GM12878 (cell line): ENCODE results near the gene HOXA1. TPM values are rescaled to one million over a fixed set of nuclear protein-coding genes. Genes with fewer than 3 reads are reported as not detected.

Experiments
- ATAC-seq: fragments of 200-7000 bp; cut with Tn5 transposase; 3 replicates; pipeline ENCODE4 v1.9.1; 2020; ENCODE audit warnings: mild to moderate bottlenecking, moderate library complexity
- BruUV-seq: library from RNA; stranded (reverse); fragments of 400-500 nt; replicated peaks from 2 replicates; lab custom pipeline; 2021; lab: Mats Ljungman, UMichigan
- CTCF ChIA-PET: fragments of 300-600 bp; sonication (Branson Sonifier 250); formaldehyde crosslinking; extraction: SDS; loops from one replicate; lab custom pipeline; 2021; ENCODE audit warnings: inconsistent platforms; lab: Yijun Ruan, JAX
- POLR2A ChIA-PET: fragments of 350-600 bp; formaldehyde crosslinking; extraction: SDS; loops from one replicate; lab custom pipeline; 2021; ENCODE audit warnings: inconsistent platforms; lab: Charles Lee
- RAD21 ChIA-PET: fragments of 300-600 bp; sonication (Branson Sonifier 250); formaldehyde crosslinking; loops from one replicate; lab custom pipeline; 2023; ENCODE audit warnings: antibody characterized with exemption; ENCODE audit not compliant: unreplicated experiment; lab: Charles Lee
- SMC1A ChIA-PET: fragments of 300-600 bp; sonication (Branson Sonifier 250); formaldehyde crosslinking; loops from one replicate; lab custom pipeline; 2023; ENCODE audit not compliant: unreplicated experiment, uncharacterized antibody; lab: Charles Lee
- DNase-seq: peaks from one replicate; pipeline ENCODE4 v3.0.0-alpha.2; 2011; ENCODE audit warnings: low read depth, low spot score
- FAIRE-seq: peaks from 3 replicates; lab custom pipeline; 2011; peaks lifted over from hg19 to GRCh38; lab: Jason Lieb, UNC
- H2AFZ ChIP-seq: 2 replicates; pipeline ENCODE4 v1.6.0; 2011; ENCODE audit warnings: low read depth, low read length, control low read depth; ENCODE audit not compliant: control insufficient read depth
- H3K27ac ChIP-seq: 2 replicates; pipeline ENCODE4 v1.5.1; 2011; ENCODE audit warnings: control low read depth; ENCODE audit not compliant: control insufficient read depth, insufficient read depth
- H3K27me3 ChIP-seq, 2 experiments: replicated peaks in 1 of 2; 2 replicates each; pipeline versions ENCODE4 v1.6.0 to v1.6.1; 2011; ENCODE audit warnings: low read length in 1 of 2; ENCODE audit not compliant: control insufficient read depth in 2 of 2, insufficient read depth in 2 of 2
- H3K36me3 ChIP-seq, 2 experiments: 2 replicates each; pipeline ENCODE4 v1.5.1; 2011; ENCODE audit warnings: low read length in 1 of 2; ENCODE audit not compliant: control insufficient read depth in 2 of 2, insufficient read depth in 2 of 2
- H3K4me1 ChIP-seq: 2 replicates; pipeline ENCODE4 v1.6.1; 2011; ENCODE audit warnings: mild to moderate bottlenecking, low read length, moderate library complexity, mixed read lengths; ENCODE audit not compliant: control insufficient read depth, insufficient read depth
- H3K4me2 ChIP-seq: 2 replicates; pipeline ENCODE4 v1.6.0; 2011; ENCODE audit warnings: control low read depth; ENCODE audit not compliant: control insufficient read depth, insufficient read depth
- H3K4me3 ChIP-seq: fragments of 200-600 bp; sonication (generic); 2 replicates; pipeline ENCODE4 v1.5.1; 2016
- H3K79me2 ChIP-seq: 2 replicates; pipeline ENCODE4 v1.6.0; 2011; ENCODE audit warnings: low read length; ENCODE audit not compliant: control insufficient read depth, insufficient read depth
- H3K9ac ChIP-seq: 2 replicates; pipeline ENCODE4 v1.8.0; 2011; ENCODE audit warnings: low read length, control low read depth, mixed read lengths; ENCODE audit not compliant: control insufficient read depth, insufficient read depth
- H3K9me3 ChIP-seq: replicated peaks from 3 replicates; pipeline ENCODE4 v1.5.1; 2011; ENCODE audit warnings: mild to moderate bottlenecking, low read length; ENCODE audit not compliant: control insufficient read depth, insufficient read depth
- H4K20me1 ChIP-seq: 2 replicates; pipeline ENCODE4 v1.6.0; 2011; ENCODE audit not compliant: control insufficient read depth, insufficient read depth
- JUND ChIP-seq: IDR thresholded peaks from 2 replicates; pipeline ENCODE4 v1.6.1; 2012; ENCODE audit warnings: low read depth, mild to moderate bottlenecking, low read length, improper control_type of control experiment, moderate library complexity
- POLR2AphosphoS5 ChIP-seq: IDR thresholded peaks from 2 replicates; pipeline ENCODE4 v1.6.1; 2011; ENCODE audit warnings: mild to moderate bottlenecking, low read length, inconsistent platforms
- SUPT20H ChIP-seq: IDR thresholded peaks from 2 replicates; pipeline ENCODE4 v1.6.1; 2011; ENCODE audit warnings: low read depth, mild to moderate bottlenecking, low read length, moderate library complexity, borderline replicate concordance; ENCODE audit not compliant: control insufficient read depth
- TCF7 ChIP-seq: IDR thresholded peaks from 2 replicates; pipeline ENCODE4 v1.6.1; 2014; ENCODE audit warnings: antibody characterized with exemption, borderline replicate concordance
- ZNF384 ChIP-seq: IDR thresholded peaks from 2 replicates; pipeline ENCODE4 v1.6.1; 2012; ENCODE audit warnings: low read depth, mild to moderate bottlenecking, low read length, improper control_type of control experiment, borderline replicate concordance
- WGBS: methylation state at CpG from one replicate; pipeline ENCODE4 v1.1.6; 2016; ENCODE audit warnings: low lambda C conversion rate; ENCODE audit not compliant: insufficient replicate concordance, insufficient coverage; ENCODE audit errors: missing lambda C conversion rate; 5-methylcytosine and 5-hydroxymethylcytosine counted together
- in situ Hi-C: fragments of 300-500 bp; cut with MboI; formaldehyde crosslinking; loops from 9 replicates; pipeline ENCODE4 v1.14.3; 2018; ENCODE audit warnings: mixed read lengths
- intact Hi-C: fragments of 100-400 bp; cut with micrococcal nuclease; formaldehyde crosslinking; loops from one replicate; pipeline ENCODE4 v1.14.2; 2022; ENCODE audit not compliant: unreplicated experiment
- polyA plus RNA-seq, 11 experiments: library from polyadenylated mRNA; depleted of rRNA in 4 of 11; unstranded in 6 of 11; stranded (reverse) in 5 of 11; fragments of >200 nt; fragmentation: Nextera tagmentation in 4 of 11; fragmentation: Illumina TruSeq in 1 of 11; extraction: Ambion mirVana in 4 of 11; extraction: Trizol in 1 of 11; gene quantifications; 1 replicate in 1 of 11; 2 replicates in 10 of 11; pipeline versions ENCODE4 v1.2.1 to v1.2.3, GENCODE V29; 2011 to 2016; ENCODE audit warnings: inconsistent platforms in 2 of 11, missing spikeins in 2 of 11, low read depth in 1 of 11
- total RNA-seq, 4 experiments: library from RNA; depleted of rRNA in 3 of 4; stranded (reverse); fragments of >200 nt in 3 of 4; fragmentation: Illumina TruSeq in 1 of 4; extraction: Trizol in 1 of 4; gene quantifications; 2 replicates each; pipeline versions ENCODE4 v1.2.1 to v1.2.3, GENCODE V29; 2013 to 2021

HOXA1 gene
- total and polyA plus RNA-seq, 10 of the 15 experiments (the other 5 are each of a cell fraction or from before 2014, with no cell fraction given) = 0.06 to 1.7 (median 0.18) TPM; not detected in 3

DNA sequence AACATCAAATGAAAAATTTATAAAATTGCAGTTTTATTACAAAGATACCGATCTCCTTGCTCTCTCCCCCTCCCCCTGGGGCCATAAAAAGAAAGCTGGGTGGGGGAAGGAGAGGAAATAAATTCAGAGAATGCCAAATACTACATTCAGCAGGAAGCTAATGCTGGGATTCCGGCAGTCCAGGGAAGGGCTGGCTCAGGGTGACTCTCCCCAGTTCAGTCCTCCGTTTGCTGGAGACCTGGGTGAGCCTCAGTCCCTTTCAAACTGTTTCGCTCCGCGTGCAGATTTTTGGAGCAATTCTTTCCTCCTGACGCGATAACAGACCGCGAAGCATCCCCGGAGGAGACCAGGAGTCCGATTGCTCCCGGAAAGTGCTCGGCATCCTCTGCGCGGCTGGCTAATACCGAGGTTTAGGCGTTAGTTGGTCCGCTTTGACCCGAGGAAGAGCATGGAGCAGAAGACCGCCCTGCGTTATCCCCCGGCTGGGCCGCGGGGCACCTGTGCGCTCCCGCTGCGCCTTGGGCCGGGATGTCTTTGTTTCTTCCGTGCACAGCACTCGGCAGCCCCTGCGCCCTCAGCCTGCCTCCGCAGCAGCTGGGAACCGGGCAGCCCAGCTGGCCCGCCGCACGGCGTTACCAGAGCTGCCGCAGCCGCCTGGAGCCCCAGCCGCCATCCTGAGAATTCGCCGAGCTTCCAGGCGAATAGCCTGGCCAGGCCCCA is 10.5 kb upstream of the HOXA1 start:
- no peak overlapping the region for H3K4me3 ChIP-seq
- intact Hi-C loops (no loop called here), in situ Hi-C loops (no loop called here)
- no peak overlapping the region for H2AFZ ChIP-seq
- WGBS = 88% methylated on average over 44 of the region's 44 CpGs
- no peak for TF ChIP-seq JUND
- RAD21 ChIA-PET = no interaction called here
- H3K79me2 ChIP-seq = no peaks in the 10 kb centered on the region
- no peak overlapping the region for H3K27ac ChIP-seq
- no peak overlapping the region for H3K4me2 ChIP-seq
- CTCF ChIA-PET = interaction anchor here (1.3 kb wide), 1 partner anchor 10 kb away, joined by 3 read pairs; no protein-coding TSS in a partner anchor
- DNase-seq (no peak), ATAC-seq (no peak), FAIRE-seq (no peak)
- H3K4me1 ChIP-seq = no peaks in the 10 kb centered on the region
- BruUV-seq = no TSS peak
- H3K9ac ChIP-seq = no peak overlapping the region
- no peaks in the 10 kb centered on the region for H3K36me3 ChIP-seq
- peaks cover 4% of the 10 kb centered on the region in 2 experiments for H3K27me3 ChIP-seq
- SMC1A ChIA-PET = interaction anchor here (1.2 to 1.3 kb wide), 2 partner anchors 22 to 44 kb away, joined by 4 read pairs; no protein-coding TSS in a partner anchor
- H3K9me3 ChIP-seq = no peaks in the 10 kb centered on the region; the same call in 2 of the 3 replicates
- H4K20me1 ChIP-seq = no peaks in the 10 kb centered on the region
- POLR2A ChIA-PET = no interaction called here

DNA sequence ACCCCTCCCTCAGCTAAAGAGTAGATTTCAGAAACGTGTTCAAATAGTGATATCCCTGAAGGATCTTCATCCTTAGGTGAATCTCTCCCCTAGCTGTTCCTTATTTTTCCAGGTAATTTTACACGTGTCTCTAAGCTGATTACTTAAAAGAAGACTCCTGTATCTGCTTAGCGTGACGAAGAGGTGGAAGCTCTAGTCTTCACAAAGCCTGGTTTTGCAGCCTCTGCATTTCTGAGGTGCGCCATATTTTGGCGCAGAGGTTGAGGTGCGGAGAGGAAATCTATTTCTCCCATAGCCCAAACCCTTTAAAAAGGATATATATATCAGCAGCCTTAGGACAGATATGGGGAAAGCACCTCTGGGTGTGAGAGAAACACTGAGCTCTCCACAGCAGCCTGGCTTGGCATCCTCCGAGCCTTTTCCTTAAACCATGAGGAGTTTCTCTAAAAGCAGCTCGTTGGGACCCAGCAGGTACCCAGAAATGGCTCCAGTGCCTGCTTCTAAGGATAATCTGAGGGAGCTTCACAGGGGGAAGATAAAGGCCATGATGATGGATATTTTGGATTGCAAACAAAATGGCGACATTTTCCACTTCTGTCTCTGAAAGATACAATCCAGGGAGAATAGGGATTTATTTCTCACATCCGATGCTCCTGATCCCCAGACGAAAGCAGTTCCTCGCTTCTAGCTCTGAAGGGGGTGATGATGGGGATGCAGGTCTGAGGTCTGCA is 9.7 kb upstream of the HOXA1 start:
- FAIRE-seq = no peak
- WGBS = 61% methylated on average over 13 of the region's 13 CpGs
- in situ Hi-C loops = no loop called here

More for the DNA sequence above, 9.7 kb upstream of the HOXA1 start:
- Histone ChIP-seq H2AFZ (no peak overlapping the region), H3K27ac (no peak overlapping the region), H3K4me2 (no peak overlapping the region), H3K9me3 (no peaks in the 10 kb centered on the region; the same call in 2 of the 3 replicates), H3K27me3 (peaks cover 4% of the 10 kb centered on the region in 2 experiments), H3K9ac (no peak overlapping the region), H3K4me1 (no peaks in the 10 kb centered on the region), H4K20me1 (no peaks in the 10 kb centered on the region), H3K79me2 (no peaks in the 10 kb centered on the region), H3K4me3 (no peak overlapping the region), H3K36me3 (no peaks in the 10 kb centered on the region)
- intact Hi-C loops = no loop called here
- no peak for ATAC-seq
- TF ChIP-seq TCF7 = no peak
- TF ChIP-seq POLR2AphosphoS5 = no peak
- no peak for TF ChIP-seq ZNF384
- no peak for TF ChIP-seq SUPT20H
- DNase-seq = no peak
- ChIA-PET CTCF (interaction anchor here (1.3 kb wide), 1 partner anchor 9 kb away, joined by 3 read pairs; no protein-coding TSS in a partner anchor), POLR2A (no interaction called here), SMC1A (interaction anchor here (1.2 to 1.5 kb wide), 3 partner anchors 22 to 249 kb away, joined by 3 to 4 read pairs (median 4); no protein-coding TSS in a partner anchor), RAD21 (interaction anchor here (1.0 kb wide), 1 partner anchor 9 kb away, joined by 3 read pairs; no protein-coding TSS in a partner anchor)
- BruUV-seq = no TSS peak
